22Rv1 (cell line): ENCODE results near the gene CYP4V2.

ENCODE experiments used
- ZFX ChIP-seq: fragments of 450-650 bp; IDR thresholded peaks from 2 replicates; pipeline ENCODE4 v1.6.1; 2017; ENCODE audit warnings: antibody characterized with exemption, borderline replicate concordance
- TF ChIP-seq, protein P1 (sequence below): fragments of 450-650 bp; IDR thresholded peaks from 2 replicates; pipeline ENCODE4 v1.5.1; 2017; ENCODE audit warnings: mild to moderate bottlenecking

DNA sequence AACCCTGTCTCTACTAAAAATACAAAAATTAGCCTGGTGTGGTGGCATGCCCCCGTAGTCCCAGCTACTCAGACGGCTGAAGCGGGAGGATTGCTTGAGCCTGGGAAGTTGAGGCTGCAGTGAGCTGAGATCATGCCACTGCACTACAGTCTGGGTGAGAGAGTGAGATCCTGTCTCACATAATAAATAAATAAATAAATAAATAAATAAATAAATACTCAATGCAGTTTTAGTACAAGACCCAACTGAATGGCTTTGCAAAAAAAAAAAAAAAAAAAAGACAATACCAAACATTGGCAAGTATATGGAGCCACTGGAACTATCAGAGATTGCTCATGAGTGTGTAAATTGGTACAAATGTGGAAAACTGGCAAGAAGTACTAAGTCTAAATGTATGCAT is 3.3 kb upstream of the CYP4V2 start:
- TF ChIP-seq, protein P1, sequence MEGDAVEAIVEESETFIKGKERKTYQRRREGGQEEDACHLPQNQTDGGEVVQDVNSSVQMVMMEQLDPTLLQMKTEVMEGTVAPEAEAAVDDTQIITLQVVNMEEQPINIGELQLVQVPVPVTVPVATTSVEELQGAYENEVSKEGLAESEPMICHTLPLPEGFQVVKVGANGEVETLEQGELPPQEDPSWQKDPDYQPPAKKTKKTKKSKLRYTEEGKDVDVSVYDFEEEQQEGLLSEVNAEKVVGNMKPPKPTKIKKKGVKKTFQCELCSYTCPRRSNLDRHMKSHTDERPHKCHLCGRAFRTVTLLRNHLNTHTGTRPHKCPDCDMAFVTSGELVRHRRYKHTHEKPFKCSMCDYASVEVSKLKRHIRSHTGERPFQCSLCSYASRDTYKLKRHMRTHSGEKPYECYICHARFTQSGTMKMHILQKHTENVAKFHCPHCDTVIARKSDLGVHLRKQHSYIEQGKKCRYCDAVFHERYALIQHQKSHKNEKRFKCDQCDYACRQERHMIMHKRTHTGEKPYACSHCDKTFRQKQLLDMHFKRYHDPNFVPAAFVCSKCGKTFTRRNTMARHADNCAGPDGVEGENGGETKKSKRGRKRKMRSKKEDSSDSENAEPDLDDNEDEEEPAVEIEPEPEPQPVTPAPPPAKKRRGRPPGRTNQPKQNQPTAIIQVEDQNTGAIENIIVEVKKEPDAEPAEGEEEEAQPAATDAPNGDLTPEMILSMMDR, result no peak
- TF ChIP-seq ZFX, result no peak
